Cardiac muscle cell (in vitro differentiated cells and primary cell): ENCODE results near the gene SEL1L2. TPM values are rescaled to one million over a fixed set of nuclear protein-coding genes. Genes with fewer than 3 reads are reported as not detected.

Source experiments
- DNase-seq, 2 donors: peaks; one replicate each; pipeline versions ENCODE4 v3.0.0 to v3.0.0-alpha.2; 2010 to 2017; ENCODE audit warnings: low read depth in 1 of 2, low spot score in 1 of 2
- H3K27ac ChIP-seq: fragments of 200-600 bp; sonication (generic); 2 replicates; pipeline ENCODE4 v1.5.1; 2016
- H3K27me3 ChIP-seq: fragments of 200-600 bp; sonication (generic); 2 replicates; pipeline ENCODE4 v1.6.0; 2016; ENCODE audit warnings: control low read depth
- H3K36me3 ChIP-seq: fragments of 200-600 bp; sonication (generic); 2 replicates; pipeline ENCODE4 v1.5.1; 2016; ENCODE audit warnings: control low read depth
- H3K4me1 ChIP-seq: fragments of 200-600 bp; sonication (generic); 2 replicates; pipeline ENCODE4 v1.8.1; 2017; ENCODE audit warnings: low read depth, mild to moderate bottlenecking, mixed run types
- H3K4me3 ChIP-seq: fragments of 200-600 bp; sonication (generic); 2 replicates; pipeline ENCODE4 v1.5.1; 2016; ENCODE audit warnings: mild to moderate bottlenecking
- H3K9me3 ChIP-seq: fragments of 200-600 bp; sonication (generic); 2 replicates; pipeline ENCODE4 v1.5.1; 2017; ENCODE audit warnings: low read depth, mild to moderate bottlenecking, control low read depth
- polyA plus RNA-seq: library from polyadenylated mRNA; unstranded; fragments of >200 nt; fragmentation: Nextera tagmentation; extraction: Ambion mirVana; gene quantifications from 2 replicates; pipeline ENCODE4 v1.2.1, GENCODE V29; 2016
- total RNA-seq: library from RNA; depleted of rRNA; stranded (reverse); fragments of >200 nt; gene quantifications from 2 replicates; pipeline ENCODE4 v1.2.3, GENCODE V29; 2016
- TF ChIP-seq, protein P1 (sequence below): IDR thresholded peaks from 2 replicates; pipeline ENCODE4 v1.5.1; 2012; ENCODE audit warnings: low read depth, mild to moderate bottlenecking, low read length

SEL1L2 gene
- total and polyA plus RNA-seq, 2 experiments from 2014 or later = not detected

DNA sequence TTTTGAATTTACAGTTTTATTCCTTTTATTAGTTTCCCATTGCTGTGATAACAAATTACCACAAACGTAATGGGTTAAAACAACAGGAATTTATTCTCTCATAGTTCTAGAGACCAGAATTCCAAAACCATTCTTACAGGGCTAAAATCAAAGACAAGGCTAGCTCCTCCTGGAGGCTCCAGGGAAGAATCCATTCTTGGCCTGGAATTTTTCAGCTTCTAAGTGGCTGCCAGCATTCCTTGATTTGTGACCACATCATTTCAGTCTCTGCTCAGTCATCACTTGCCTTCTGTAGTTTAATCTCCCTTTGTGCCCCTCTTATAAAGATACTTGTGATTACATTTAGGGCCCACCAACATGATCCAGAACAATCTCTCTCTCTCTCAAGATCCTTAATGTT lies 897 bp upstream of the SEL1L2 start:
- Histone ChIP-seq H3K4me1 (no peaks in the 10 kb centered on the region), H3K9me3 (no peaks in the 10 kb centered on the region), H3K27ac (no peak overlapping the region), H3K4me3 (no peak overlapping the region), H3K27me3 (peaks cover 2% of the 10 kb centered on the region), H3K36me3 (no peaks in the 10 kb centered on the region)
- no peak for DNase-seq
- TF ChIP-seq, protein P1, sequence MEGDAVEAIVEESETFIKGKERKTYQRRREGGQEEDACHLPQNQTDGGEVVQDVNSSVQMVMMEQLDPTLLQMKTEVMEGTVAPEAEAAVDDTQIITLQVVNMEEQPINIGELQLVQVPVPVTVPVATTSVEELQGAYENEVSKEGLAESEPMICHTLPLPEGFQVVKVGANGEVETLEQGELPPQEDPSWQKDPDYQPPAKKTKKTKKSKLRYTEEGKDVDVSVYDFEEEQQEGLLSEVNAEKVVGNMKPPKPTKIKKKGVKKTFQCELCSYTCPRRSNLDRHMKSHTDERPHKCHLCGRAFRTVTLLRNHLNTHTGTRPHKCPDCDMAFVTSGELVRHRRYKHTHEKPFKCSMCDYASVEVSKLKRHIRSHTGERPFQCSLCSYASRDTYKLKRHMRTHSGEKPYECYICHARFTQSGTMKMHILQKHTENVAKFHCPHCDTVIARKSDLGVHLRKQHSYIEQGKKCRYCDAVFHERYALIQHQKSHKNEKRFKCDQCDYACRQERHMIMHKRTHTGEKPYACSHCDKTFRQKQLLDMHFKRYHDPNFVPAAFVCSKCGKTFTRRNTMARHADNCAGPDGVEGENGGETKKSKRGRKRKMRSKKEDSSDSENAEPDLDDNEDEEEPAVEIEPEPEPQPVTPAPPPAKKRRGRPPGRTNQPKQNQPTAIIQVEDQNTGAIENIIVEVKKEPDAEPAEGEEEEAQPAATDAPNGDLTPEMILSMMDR = no peak

GRCh38 chr20:13984211-13984610 lies 6.2 kb downstream of the SEL1L2 start:
- Histone ChIP-seq H3K27ac (no peak overlapping the region), H3K36me3 (no peaks in the 10 kb centered on the region), H3K4me1 (no peaks in the 10 kb centered on the region), H3K9me3 (no peaks in the 10 kb centered on the region), H3K4me3 (no peak overlapping the region), H3K27me3 (no peaks in the 10 kb centered on the region)
- TF ChIP-seq, protein P1 = no peak
- DNase-seq = no peak

DNA sequence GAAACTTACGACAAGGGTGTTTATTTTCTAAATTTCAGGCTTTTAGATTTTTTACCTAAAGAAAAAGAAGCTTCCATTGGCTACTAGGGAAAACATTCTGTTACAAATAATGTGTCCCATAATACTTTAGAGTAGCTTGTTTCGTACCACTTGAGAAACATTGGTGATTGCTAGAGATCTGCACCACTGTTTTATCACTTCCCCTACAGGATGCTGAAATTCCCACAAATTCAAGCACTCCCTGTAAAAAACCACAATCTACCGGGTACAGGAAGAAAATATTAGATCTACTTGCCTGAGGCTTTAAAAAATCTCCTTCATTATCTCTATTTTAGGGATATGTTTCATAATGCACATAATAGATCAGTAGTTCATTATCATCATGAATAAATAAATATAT lies 29.9 kb downstream of the SEL1L2 start:
- no peaks in the 10 kb centered on the region for H3K27me3 ChIP-seq
- TF ChIP-seq, protein P1 = no peak
- H3K4me1 ChIP-seq = no peaks in the 10 kb centered on the region
- H3K27ac ChIP-seq = no peak overlapping the region
- no peaks in the 10 kb centered on the region for H3K36me3 ChIP-seq
- DNase-seq = no peak
- no peaks in the 10 kb centered on the region for H3K9me3 ChIP-seq
- no peak overlapping the region for H3K4me3 ChIP-seq

DNA sequence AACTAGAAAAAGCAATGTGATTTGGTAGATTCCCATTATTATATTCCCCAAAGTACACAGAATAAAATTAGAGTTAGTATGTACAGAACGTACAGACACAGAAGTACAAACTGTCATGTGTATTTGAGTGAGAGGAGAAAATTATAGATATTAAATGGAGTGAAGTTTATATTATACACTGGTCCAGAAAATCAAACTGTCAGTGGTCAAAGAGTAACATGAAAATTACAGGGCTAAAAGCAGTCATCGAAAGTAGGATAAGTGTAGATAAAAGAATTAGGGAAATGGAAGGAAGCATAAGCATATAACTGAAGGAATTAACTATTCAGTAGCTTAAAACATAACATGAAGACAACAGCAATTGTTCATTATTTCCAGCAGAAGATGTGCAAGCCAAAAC lies 30.3 kb downstream of the SEL1L2 start:
- Histone ChIP-seq H3K9me3 (no peaks in the 10 kb centered on the region), H3K36me3 (no peaks in the 10 kb centered on the region), H3K27me3 (no peaks in the 10 kb centered on the region), H3K4me3 (no peak overlapping the region), H3K27ac (no peak overlapping the region), H3K4me1 (no peaks in the 10 kb centered on the region)
- TF ChIP-seq, protein P1 = no peak
- no peak for DNase-seq

- Histone ChIP-seq H3K36me3 (no peaks in the 10 kb centered on the region), H3K27ac (no peak overlapping the region), H3K27me3 (no peaks in the 10 kb centered on the region), H3K4me1 (no peaks in the 10 kb centered on the region), H3K4me3 (no peak overlapping the region), H3K9me3 (no peaks in the 10 kb centered on the region)
- TF ChIP-seq, protein P1 = no peak
- DNase-seq = no peak
Measured at GRCh38 chr20:13953227-13953626, 37.2 kb downstream of the SEL1L2 start.

DNA sequence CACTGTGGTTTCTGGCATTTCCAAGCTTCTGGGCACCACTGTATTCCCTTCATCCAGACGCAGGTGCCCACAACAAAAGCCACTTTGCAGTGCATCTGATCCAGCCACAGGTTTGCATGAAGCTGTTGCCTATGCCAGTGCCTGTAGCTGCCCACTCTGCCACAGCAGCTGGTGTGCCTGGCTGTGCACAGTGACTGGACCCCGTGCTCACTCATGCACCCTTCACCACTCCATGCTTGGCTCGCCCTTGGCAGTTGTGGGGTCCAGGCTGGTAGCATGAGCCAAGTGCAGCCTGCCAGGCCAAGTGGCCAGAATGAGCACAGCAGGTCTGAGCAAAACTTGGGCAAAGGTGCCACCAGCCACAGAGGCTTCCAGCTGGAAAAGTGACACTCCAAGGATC lies 42.7 kb downstream of the SEL1L2 start:
- H3K27me3 ChIP-seq = no peaks in the 10 kb centered on the region
- H3K27ac ChIP-seq = no peak overlapping the region
- H3K4me1 ChIP-seq = no peaks in the 10 kb centered on the region
- TF ChIP-seq, protein P1 = no peak
- no peak overlapping the region for H3K4me3 ChIP-seq
- no peak for DNase-seq
- H3K9me3 ChIP-seq = no peaks in the 10 kb centered on the region
- H3K36me3 ChIP-seq = no peaks in the 10 kb centered on the region
